Measurements from ENCODE around the gene INKA2. TPM values are rescaled to one million over a fixed set of nuclear protein-coding genes. Genes with fewer than 3 reads are reported as not detected.

INKA2 gene
- total and polyA plus RNA-seq, 2 of the 4 experiments (the other 2 are of a cell fraction), result 2.2 to 2.6 TPM

DNA sequence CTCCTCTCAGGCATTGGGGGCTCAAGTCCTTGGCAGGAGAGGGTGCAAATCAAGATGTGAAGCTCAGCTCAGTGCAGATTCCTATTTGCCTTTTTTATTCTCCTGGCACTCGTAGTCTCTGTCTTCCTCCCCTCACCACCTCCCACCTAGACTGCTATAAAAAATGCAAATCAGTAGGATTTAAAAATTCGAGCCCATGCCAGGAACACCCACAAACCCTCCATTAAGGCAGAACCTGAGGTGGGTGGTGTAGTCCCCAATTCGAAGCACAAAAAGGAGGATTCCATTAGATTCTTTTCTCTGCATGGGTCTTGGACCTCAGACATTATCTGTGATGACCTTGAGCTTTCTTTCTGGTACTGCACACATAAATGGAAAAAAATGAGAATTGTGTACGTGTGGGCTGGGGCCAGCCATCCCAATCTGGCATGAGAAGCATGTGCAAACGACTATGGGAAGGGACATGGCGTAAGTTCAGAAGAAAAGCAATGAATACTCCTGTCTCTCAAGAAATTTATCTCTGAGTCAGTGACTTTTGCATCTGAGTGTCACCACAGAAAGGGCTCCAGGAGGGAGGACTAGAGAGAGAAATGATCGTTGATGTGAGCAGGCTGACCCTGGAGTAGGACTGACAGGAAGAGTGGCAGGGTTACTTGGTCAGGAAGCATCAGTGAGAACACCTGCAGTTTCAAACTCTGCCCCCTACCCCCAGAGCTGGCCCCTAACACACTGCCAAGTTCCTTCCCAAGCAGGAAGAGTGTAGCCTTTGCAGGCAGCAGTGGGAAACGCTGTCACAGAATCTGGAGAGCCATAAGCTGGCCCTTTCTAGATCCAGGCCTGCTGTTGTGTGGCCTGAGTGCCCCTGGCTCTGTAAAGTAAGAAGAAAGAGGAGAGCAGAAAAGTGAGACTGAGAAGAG is 1.7 kb downstream of the INKA2 start:
- intact Hi-C loops (cut with micrococcal nuclease) (no loop called here), in situ Hi-C loops (cut with MboI; ENCODE audit: low sequenced_read_pairs) (no loop called here), dilution Hi-C loops (cut with HindIII; ENCODE audit: low sequenced_read_pairs, unreplicated experiment) (no loop called here)
- ChIA-PET CTCF (interaction anchor here (0.9 to 1.1 kb wide), 3 partner anchors 23 to 126 kb away, joined by 3 to 5 read pairs (median 3); no protein-coding TSS in a partner anchor), POLR2A (ENCODE audit: unreplicated experiment) (interaction anchor here (1.4 kb wide), 1 partner anchor 18 kb away, joined by 4 read pairs; the partner anchor contains the start of gene DDX20)
- no CpG with 5 or more reads among the region's 8 CpGs for WGBS, 2 experiments (ENCODE audit: extremely low coverage in 2 of 2, insufficient read length in 1 of 2)
- no peak overlapping the region for H3K56ac ChIP-seq (ENCODE audit: extremely low read depth, insufficient read depth, low read length)
- peak overlapping the region; percentile 38; the same call in 1 of the 2 replicates for H3K27ac ChIP-seq (ENCODE audit: insufficient read depth, low read length)
- peak overlapping the region; percentile 60 for H3K4me2 ChIP-seq (ENCODE audit: low read depth, low read length)
- H3K18ac ChIP-seq (ENCODE audit: low read depth, low read length), result peak overlapping the region; percentile 40; the same call in 1 of the 2 replicates
- no peaks in the 10 kb centered on the region for H3K27me3 ChIP-seq (ENCODE audit: control insufficient read depth, insufficient read depth, low read length)
- no peaks in the 10 kb centered on the region for H3K36me3 ChIP-seq (ENCODE audit: control insufficient read depth, insufficient read depth, low read length)
- peaks cover 37% of the 10 kb centered on the region for H3K4me1 ChIP-seq (ENCODE audit: control insufficient read depth, insufficient read depth, low read length)
- no peaks in the 10 kb centered on the region for H3K9me3 ChIP-seq (ENCODE audit: control insufficient read depth, insufficient read depth, low read length)
- H4K8ac ChIP-seq (ENCODE audit: low read depth in 2 of 2, low read length in 2 of 2), result peak overlapping the region in 1 of 2 experiments; percentile 73; a peak in 2 of 4 replicates
- H4K20me1 ChIP-seq (ENCODE audit: insufficient read depth, low read length), result peaks cover 3% of the 10 kb centered on the region; the same call in 1 of the 2 replicates
- BruUV-seq (replicated peaks), result TSS peak; percentile 49
- peak overlapping the region; percentile 89 for H2AK9ac ChIP-seq (replicated peaks; ENCODE audit: low read depth, low read length, poor library complexity)
- H4K91ac ChIP-seq (ENCODE audit: insufficient read depth, low read depth, low read length), result peak overlapping the region; percentile 44
- H2AFZ ChIP-seq (replicated peaks; ENCODE audit: low read length, poor library complexity), result peak overlapping the region; percentile 92
- peak overlapping the region; percentile 53; the same call in 1 of the 2 replicates for H2BK20ac ChIP-seq (ENCODE audit: low read depth, low read length)
- peak overlapping the region; percentile 37 for H2BK5ac ChIP-seq (ENCODE audit: low read depth, low read length, poor library complexity, severe bottlenecking)
- H3K79me1 ChIP-seq (ENCODE audit: low read depth in 1 of 2, low read length in 2 of 2), result peaks cover 18 to 64% of the 10 kb centered on the region in 2 experiments; a peak in 2 of 4 replicates
- peak overlapping the region; percentile 47; the same call in 1 of the 2 replicates for H3K9ac ChIP-seq (ENCODE audit: low read depth, low read length)
- H3K4me3 ChIP-seq (ENCODE audit: insufficient read depth, low read depth, low read length), result peak overlapping the region; percentile 65; the same call in 1 of the 2 replicates
- H2BK15ac ChIP-seq (ENCODE audit: low read depth, low read length), result 0 out of 3 replicates have a peak overlapping the region, but pooled peaks have one; percentile 12
- DNase-seq (no peak), ATAC-seq (ENCODE audit: low read depth) (no peak)
- H3K14ac ChIP-seq (replicated peaks; ENCODE audit: low read depth, low read length), result peak overlapping the region; percentile 64; the same call in 1 of the 2 replicates
- H2BK120ac ChIP-seq (ENCODE audit: low read depth, low read length), result peak overlapping the region; percentile 37; the same call in 1 of the 2 replicates
- H3K9me1 ChIP-seq (ENCODE audit: insufficient read depth, low read length), result peaks cover 38% of the 10 kb centered on the region
- H4K5ac ChIP-seq (ENCODE audit: low read depth, low read length), result peak overlapping the region; percentile 58; the same call in 1 of the 2 replicates
- H2AK5ac ChIP-seq (ENCODE audit: low read depth, low read length), result peak overlapping the region; percentile 60; the same call in 1 of the 2 replicates
- peak overlapping the region; percentile 67; the same call in 1 of the 2 replicates for H3K23ac ChIP-seq (ENCODE audit: low read depth, low read length)
- peak overlapping the region; percentile 90 for H3K4ac ChIP-seq (ENCODE audit: low read depth, low read length)
- no peak for TF ChIP-seq RFX5 (IDR thresholded peaks at IDR 0.05; ENCODE audit: low read depth, low read length)
- TF ChIP-seq CEBPB (IDR thresholded peaks at IDR 0.05; ENCODE audit: low read depth, low read length), result no peak
- TF ChIP-seq FOS (IDR thresholded peaks at IDR 0.05; ENCODE audit: low read depth, low read length), result no peak
- no peak for TF ChIP-seq CHD1 (IDR thresholded peaks at IDR 0.05; ENCODE audit: low read depth, low read length)
- TF ChIP-seq SMC3 (IDR thresholded peaks at IDR 0.05; ENCODE audit: low read depth, low read length), result no peak
- no peak for TF ChIP-seq BHLHE40 (IDR thresholded peaks at IDR 0.05; ENCODE audit: low read depth, low read length)
- TF ChIP-seq, protein P1, sequence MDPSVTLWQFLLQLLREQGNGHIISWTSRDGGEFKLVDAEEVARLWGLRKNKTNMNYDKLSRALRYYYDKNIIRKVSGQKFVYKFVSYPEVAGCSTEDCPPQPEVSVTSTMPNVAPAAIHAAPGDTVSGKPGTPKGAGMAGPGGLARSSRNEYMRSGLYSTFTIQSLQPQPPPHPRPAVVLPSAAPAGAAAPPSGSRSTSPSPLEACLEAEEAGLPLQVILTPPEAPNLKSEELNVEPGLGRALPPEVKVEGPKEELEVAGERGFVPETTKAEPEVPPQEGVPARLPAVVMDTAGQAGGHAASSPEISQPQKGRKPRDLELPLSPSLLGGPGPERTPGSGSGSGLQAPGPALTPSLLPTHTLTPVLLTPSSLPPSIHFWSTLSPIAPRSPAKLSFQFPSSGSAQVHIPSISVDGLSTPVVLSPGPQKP (IDR thresholded peaks at IDR 0.05; ENCODE audit: borderline replicate concordance, low read depth, low read length), result no peak
- TF ChIP-seq POLR2A (IDR thresholded peaks at IDR 0.05; ENCODE audit: low read depth, low read length), result no peak
- TF ChIP-seq NFE2L2 (IDR thresholded peaks at IDR 0.05; ENCODE audit: low read depth, low read length), result no peak
- no peak for TF ChIP-seq MXI1 (IDR thresholded peaks at IDR 0.05; ENCODE audit: borderline replicate concordance, low read depth, low read length)
- no peak for TF ChIP-seq MAFK (IDR thresholded peaks at IDR 0.05; ENCODE audit: low read depth, low read length)
- TF ChIP-seq, protein P2, sequence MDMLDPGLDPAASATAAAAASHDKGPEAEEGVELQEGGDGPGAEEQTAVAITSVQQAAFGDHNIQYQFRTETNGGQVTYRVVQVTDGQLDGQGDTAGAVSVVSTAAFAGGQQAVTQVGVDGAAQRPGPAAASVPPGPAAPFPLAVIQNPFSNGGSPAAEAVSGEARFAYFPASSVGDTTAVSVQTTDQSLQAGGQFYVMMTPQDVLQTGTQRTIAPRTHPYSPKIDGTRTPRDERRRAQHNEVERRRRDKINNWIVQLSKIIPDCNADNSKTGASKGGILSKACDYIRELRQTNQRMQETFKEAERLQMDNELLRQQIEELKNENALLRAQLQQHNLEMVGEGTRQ (IDR thresholded peaks at IDR 0.05; ENCODE audit: low read depth, low read length), result no peak
- TF ChIP-seq RAD21 (IDR thresholded peaks at IDR 0.05; ENCODE audit: low read length), result no peak
- no peak for TF ChIP-seq MAZ (IDR thresholded peaks at IDR 0.05; ENCODE audit: borderline replicate concordance, low read depth, low read length)
